HG03571 (cell line): ENCODE data around the gene SH2B3.
"Not testable (repeated sequence)": the region's sequence is repeated elsewhere in the genome, so short reads cannot be mapped to it uniquely, and the experiment has no call there.

Experiments used
- ATAC-seq: cut with Tn5 transposase; IDR thresholded peaks from one replicate; pipeline ENCODE4 v1.9.1; 2021; ENCODE audit not compliant: unreplicated experiment

Gene SH2B3

GRCh38 chr12:111386885-111387284, 18.8 kb upstream of the SH2B3 start:
- ATAC-seq = no peak

GRCh38 chr12:111387747-111388323, 17.9 kb upstream of the SH2B3 start:
- ATAC-seq = no peak

GRCh38 chr12:111389635-111390034, 16.1 kb upstream of the SH2B3 start:
- ATAC-seq = no peak

- ATAC-seq = no peak
These were observed 14.8 kb upstream of the SH2B3 start for GRCh38 chr12:111390910-111391309.

- ATAC-seq = no peak
These were observed 11.9 kb upstream of the SH2B3 start for GRCh38 chr12:111393700-111394300.

- no peak for ATAC-seq
These were observed 11.2 kb upstream of the SH2B3 start for GRCh38 chr12:111394480-111394879.

GRCh38 chr12:111395336-111396187, 10.2 kb upstream of the SH2B3 start:
- ATAC-seq = no peak

- ATAC-seq = not testable (repeated sequence)
These were observed 9.5 kb upstream of the SH2B3 start for GRCh38 chr12:111396271-111396670.

- ATAC-seq = peak; percentile 48
These were observed 8.8 kb upstream of the SH2B3 start for GRCh38 chr12:111396726-111397445.

GRCh38 chr12:111398530-111398929, 7.2 kb upstream of the SH2B3 start:
- ATAC-seq = no peak

- not testable (repeated sequence) for ATAC-seq
These were observed 5.8 kb upstream of the SH2B3 start for GRCh38 chr12:111399741-111400404.

GRCh38 chr12:111401167-111401605, 4.5 kb upstream of the SH2B3 start:
- ATAC-seq = no peak

- not testable (repeated sequence) for ATAC-seq
These were observed 3.3 kb upstream of the SH2B3 start for GRCh38 chr12:111402490-111402824.

- no peak for ATAC-seq
These were observed 1.2 kb upstream of the SH2B3 start for GRCh38 chr12:111404362-111405148.

GRCh38 chr12:111405149-111405858, 419 bp upstream of the SH2B3 start:
- ATAC-seq = peak; percentile 49

- ATAC-seq = no peak
These were observed 1.0 kb downstream of the SH2B3 start for GRCh38 chr12:111406474-111407376.

GRCh38 chr12:111407377-111408115, 1.8 kb downstream of the SH2B3 start:
- no peak for ATAC-seq

- no peak for ATAC-seq
These were observed 2.4 kb downstream of the SH2B3 start for GRCh38 chr12:111408116-111408440.
